Liver (tissue), 9 donors: ENCODE data around the gene MYBPC3. TPM values are rescaled to one million over a fixed set of nuclear protein-coding genes. Genes with fewer than 3 reads are reported as not detected.

Experiments used
- DNase-seq: peaks from one replicate; pipeline ENCODE4 v3.0.0-alpha.2; 2017; ENCODE audit warnings: low spot score
- H3K27ac ChIP-seq, 2 donors: one replicate each; pipeline ENCODE4 v1.7.0; 2013; ENCODE audit warnings: inconsistent platforms in 2 of 2, low read length in 2 of 2, control low read depth in 1 of 2, low read depth in 1 of 2, mild to moderate bottlenecking in 1 of 2
- H3K27me3 ChIP-seq, 4 donors: one replicate each; pipeline versions ENCODE4 v1.6.1 to v1.7.0; 2013; ENCODE audit warnings: low read length in 3 of 4, inconsistent platforms in 1 of 4, mild to moderate bottlenecking in 1 of 4, moderate library complexity in 1 of 4; ENCODE audit not compliant: control insufficient read depth in 4 of 4, insufficient read depth in 4 of 4
- H3K36me3 ChIP-seq, 4 donors: one replicate each; pipeline versions ENCODE4 v1.6.1 to v1.7.0; 2013; ENCODE audit warnings: low read length in 3 of 4, mild to moderate bottlenecking in 3 of 4, low read depth in 1 of 4, moderate library complexity in 1 of 4; ENCODE audit not compliant: control insufficient read depth in 4 of 4, insufficient read depth in 3 of 4
- H3K4me1 ChIP-seq, 4 donors: one replicate each; pipeline versions ENCODE4 v1.6.1 to v1.7.0; 2013; ENCODE audit warnings: low read length in 3 of 4, mild to moderate bottlenecking in 3 of 4, moderate library complexity in 1 of 4; ENCODE audit not compliant: control insufficient read depth in 4 of 4, insufficient read depth in 4 of 4
- H3K4me3 ChIP-seq, 3 donors: one replicate each; pipeline versions ENCODE4 v1.6.1 to v1.7.0; 2013; ENCODE audit warnings: low read length in 3 of 3, control low read depth in 1 of 3, low read depth in 1 of 3, mild to moderate bottlenecking in 1 of 3
- H3K9ac ChIP-seq, 2 donors: one replicate each; pipeline ENCODE4 v1.7.0; 2013; ENCODE audit warnings: low read length in 2 of 2, mild to moderate bottlenecking in 2 of 2, moderate library complexity in 2 of 2, control low read depth in 1 of 2, low read depth in 1 of 2
- H3K9me3 ChIP-seq, 4 donors: one replicate each; pipeline versions ENCODE4 v1.6.1 to v1.7.0; 2013; ENCODE audit warnings: low read length in 3 of 4; ENCODE audit not compliant: control insufficient read depth in 4 of 4
- EGR1 ChIP-seq, 2 donors: IDR thresholded peaks; 2 replicates each; pipeline ENCODE4 v1.6.1; 2016 to 2018; ENCODE audit warnings: antibody characterized with exemption in 2 of 2, low read depth in 2 of 2
- FOXA1 ChIP-seq: IDR thresholded peaks from 2 replicates; pipeline ENCODE4 v1.6.1; 2016; ENCODE audit warnings: antibody characterized with exemption
- FOXA2 ChIP-seq: IDR thresholded peaks from 2 replicates; pipeline ENCODE4 v1.6.1; 2016; ENCODE audit warnings: antibody characterized with exemption
- GABPA ChIP-seq, 2 donors: IDR thresholded peaks in 1 of 2; conservative IDR thresholded peaks in 1 of 2; 2 replicates each; pipeline ENCODE4 v1.6.1; 2016; ENCODE audit warnings: antibody characterized with exemption in 2 of 2, mild to moderate bottlenecking in 1 of 2, moderate library complexity in 1 of 2
- HNF4A ChIP-seq, 2 donors: conservative IDR thresholded peaks; 2 replicates each; pipeline ENCODE4 v1.6.1; 2016; ENCODE audit warnings: antibody characterized with exemption in 2 of 2, mild to moderate bottlenecking in 2 of 2
- HNF4G ChIP-seq: IDR thresholded peaks from 2 replicates; pipeline ENCODE4 v1.6.1; 2016; ENCODE audit warnings: antibody characterized with exemption
- JUND ChIP-seq, 2 donors: IDR thresholded peaks; 2 replicates each; pipeline ENCODE4 v1.6.1; 2016; ENCODE audit warnings: antibody characterized with exemption in 2 of 2
- MAX ChIP-seq: IDR thresholded peaks from 2 replicates; pipeline ENCODE4 v1.6.1; 2016; ENCODE audit warnings: antibody characterized with exemption
- NR2F2 ChIP-seq: IDR thresholded peaks from 2 replicates; pipeline ENCODE4 v1.6.1; 2016; ENCODE audit warnings: antibody characterized with exemption
- RAD21 ChIP-seq, 2 donors: IDR thresholded peaks; 2 replicates each; pipeline ENCODE4 v1.6.1; 2016; ENCODE audit warnings: antibody characterized with exemption in 2 of 2, mild to moderate bottlenecking in 2 of 2
- RXRA ChIP-seq, 2 donors: IDR thresholded peaks; 2 replicates each; pipeline ENCODE4 v1.6.1; 2017 to 2018; ENCODE audit warnings: antibody characterized with exemption in 2 of 2, mild to moderate bottlenecking in 1 of 2
- SP1 ChIP-seq: IDR thresholded peaks from 2 replicates; pipeline ENCODE4 v1.6.1; 2018; ENCODE audit warnings: antibody characterized with exemption, mild to moderate bottlenecking
- TAF1 ChIP-seq: conservative IDR thresholded peaks from 2 replicates; pipeline ENCODE4 v1.6.1; 2016; ENCODE audit warnings: antibody characterized with exemption, mild to moderate bottlenecking
- YY1 ChIP-seq: IDR thresholded peaks from 2 replicates; pipeline ENCODE4 v1.6.1; 2016; ENCODE audit warnings: antibody characterized with exemption, mild to moderate bottlenecking
- ZBTB33 ChIP-seq: IDR thresholded peaks from 2 replicates; pipeline ENCODE4 v1.6.1; 2016; ENCODE audit warnings: antibody characterized with exemption
- whole genome bisulfite sequencing: extraction: QIAGEN DNeasy Blood & Tissue Kit; methylation state at CpG from one replicate; pipeline ENCODE4 v1.1.7; 2013; 5-methylcytosine and 5-hydroxymethylcytosine counted together
- polyA plus RNA-seq, 2 donors: library from polyadenylated mRNA; stranded (reverse) in 1 of 2; unstranded in 1 of 2; fragments of 200-250 nt in 1 of 2; fragments of >200 nt in 1 of 2; fragmentation: Nextera tagmentation in 1 of 2; extraction: Ambion mirVana in 1 of 2; gene quantifications; one replicate each; pipeline versions ENCODE4 v1.2.1 to v1.2.3, GENCODE V29; 2013 to 2015
- total RNA-seq, 2 donors: library from RNA; depleted of rRNA; stranded (reverse); fragments of >200 nt; gene quantifications; one replicate each; pipeline ENCODE4 v1.2.3, GENCODE V29; 2014
- TF ChIP-seq, protein P1 (sequence below): fragments of 150-350 bp; IDR thresholded peaks from 2 replicates; pipeline ENCODE4 v1.5.1; 2017; ENCODE audit warnings: improper control_type of control experiment, low read depth, low read length; ENCODE audit not compliant: missing input control
- donor health status: healthy.
- donor health status: healthy.
- donor health status: healthy.
- donor health status: healthy.
- donor health status: healthy.

MYBPC3 gene
- total and polyA plus RNA-seq, 4 donors, result 0.01 to 0.25 TPM; not detected in 2

GRCh38 chr11:47398551-47398950 is 46.0 kb upstream of the MYBPC3 start:
- TF ChIP-seq HNF4G (no peak), HNF4A (conservative IDR thresholded peaks at IDR 0.05) (no peak), RAD21 (IDR thresholded peaks at IDR 0.05) (no peak), FOXA2 (no peak), ZBTB33 (no peak), MAX (no peak)
- Histone ChIP-seq H3K4me3 (no peak overlapping the region), H3K4me1 (peaks cover 2 to 11% (median 7%) of the 10 kb centered on the region in 4 donors), H3K36me3 (no peaks in the 10 kb centered on the region), H3K27me3 (no peaks in the 10 kb centered on the region), H3K9me3 (no peaks in the 10 kb centered on the region), H3K27ac (no peak overlapping the region), H3K9ac (no peak overlapping the region)
- no peak for DNase-seq
- WGBS, result 95% methylated on average over 1 of the region's 1 CpG

GRCh38 chr11:47398011-47398410 is 45.5 kb upstream of the MYBPC3 start:
- Histone ChIP-seq H3K9ac (no peak overlapping the region), H3K27me3 (no peaks in the 10 kb centered on the region), H3K4me3 (no peak overlapping the region), H3K27ac (no peak overlapping the region), H3K9me3 (no peaks in the 10 kb centered on the region), H3K4me1 (peaks cover 2 to 11% (median 7%) of the 10 kb centered on the region in 4 donors), H3K36me3 (no peaks in the 10 kb centered on the region)
- TF ChIP-seq JUND (IDR thresholded peaks at IDR 0.05), result no peak
- no peak for TF ChIP-seq EGR1 (IDR thresholded peaks at IDR 0.05; ENCODE audit: low read depth in 2 of 2)
- TF ChIP-seq NR2F2, result no peak
- TF ChIP-seq RAD21 (IDR thresholded peaks at IDR 0.05), result no peak
- no peak for TF ChIP-seq HNF4G
- TF ChIP-seq GABPA (IDR thresholded peaks at IDR 0.05 in 1 of 2, conservative IDR thresholded peaks at IDR 0.05 in 1 of 2), result no peak
- TF ChIP-seq TAF1, result no peak
- TF ChIP-seq SP1, result no peak
- TF ChIP-seq ZBTB33, result no peak
- no peak for TF ChIP-seq MAX
- no peak for TF ChIP-seq FOXA1
- no peak for TF ChIP-seq YY1
- TF ChIP-seq RXRA (IDR thresholded peaks at IDR 0.05), result no peak
- TF ChIP-seq, protein P1, sequence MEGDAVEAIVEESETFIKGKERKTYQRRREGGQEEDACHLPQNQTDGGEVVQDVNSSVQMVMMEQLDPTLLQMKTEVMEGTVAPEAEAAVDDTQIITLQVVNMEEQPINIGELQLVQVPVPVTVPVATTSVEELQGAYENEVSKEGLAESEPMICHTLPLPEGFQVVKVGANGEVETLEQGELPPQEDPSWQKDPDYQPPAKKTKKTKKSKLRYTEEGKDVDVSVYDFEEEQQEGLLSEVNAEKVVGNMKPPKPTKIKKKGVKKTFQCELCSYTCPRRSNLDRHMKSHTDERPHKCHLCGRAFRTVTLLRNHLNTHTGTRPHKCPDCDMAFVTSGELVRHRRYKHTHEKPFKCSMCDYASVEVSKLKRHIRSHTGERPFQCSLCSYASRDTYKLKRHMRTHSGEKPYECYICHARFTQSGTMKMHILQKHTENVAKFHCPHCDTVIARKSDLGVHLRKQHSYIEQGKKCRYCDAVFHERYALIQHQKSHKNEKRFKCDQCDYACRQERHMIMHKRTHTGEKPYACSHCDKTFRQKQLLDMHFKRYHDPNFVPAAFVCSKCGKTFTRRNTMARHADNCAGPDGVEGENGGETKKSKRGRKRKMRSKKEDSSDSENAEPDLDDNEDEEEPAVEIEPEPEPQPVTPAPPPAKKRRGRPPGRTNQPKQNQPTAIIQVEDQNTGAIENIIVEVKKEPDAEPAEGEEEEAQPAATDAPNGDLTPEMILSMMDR, result no peak
- 95% methylated on average over 3 of the region's 3 CpGs for WGBS
- DNase-seq, result no peak
